Muscle of back (tissue), 11 donors: Measurements from ENCODE around the gene SDC1. TPM values are rescaled to one million over a fixed set of nuclear protein-coding genes. Genes with fewer than 3 reads are reported as not detected.
"Not testable (repeated sequence)": the region's sequence is repeated elsewhere in the genome, so short reads cannot be mapped to it uniquely, and the experiment has no call there.

ENCODE experiments used
- DNase-seq, 3 donors: peaks; one replicate each; pipeline versions ENCODE4 v3.0.0 to v3.0.0-alpha.2; 2013
- polyA plus RNA-seq, 10 donors: library from polyadenylated mRNA; unstranded; fragments of 120-200 nt; gene quantifications; one replicate each; pipeline ENCODE4 v1.2.1, GENCODE V29; 2013; ENCODE audit not compliant: insufficient read length in 10 of 10

Gene SDC1
- polyA plus RNA-seq, 10 donors: 2.2 to 49.1 (median 7.1) TPM

GRCh38 chr2:20198796-20199632 is 25.9 kb downstream of the SDC1 start:
- DNase-seq: no peak

- DNase-seq: no peak
Observed at GRCh38 chr2:20198001-20198400, 26.9 kb downstream of the SDC1 start.

- DNase-seq: no peak
Observed at GRCh38 chr2:20197192-20197591, 27.7 kb downstream of the SDC1 start.

- peak in 1 of 3 donors; percentile 66 for DNase-seq
Observed at GRCh38 chr2:20196657-20197161, 28.2 kb downstream of the SDC1 start.

- DNase-seq: no peak
Observed at GRCh38 chr2:20196053-20196656, 28.8 kb downstream of the SDC1 start.

GRCh38 chr2:20195431-20196033 is 29.4 kb downstream of the SDC1 start:
- no peak for DNase-seq

- not testable (repeated sequence) for DNase-seq
Observed at GRCh38 chr2:20195016-20195411, 29.9 kb downstream of the SDC1 start.

GRCh38 chr2:20194097-20195015 is 30.6 kb downstream of the SDC1 start:
- DNase-seq: no peak

GRCh38 chr2:20193185-20193584 is 31.7 kb downstream of the SDC1 start:
- no peak for DNase-seq

GRCh38 chr2:20192781-20193180 is 32.1 kb downstream of the SDC1 start:
- no peak for DNase-seq

GRCh38 chr2:20191714-20192569 is 33.0 kb downstream of the SDC1 start:
- no peak for DNase-seq

GRCh38 chr2:20190876-20191713 is 33.8 kb downstream of the SDC1 start:
- DNase-seq: no peak

- DNase-seq: no peak
Observed at GRCh38 chr2:20190170-20190569, 34.8 kb downstream of the SDC1 start.

- DNase-seq: no peak
Observed at GRCh38 chr2:20189299-20189931, 35.5 kb downstream of the SDC1 start.

- no peak for DNase-seq
Observed at GRCh38 chr2:20188851-20189250, 36.1 kb downstream of the SDC1 start.

GRCh38 chr2:20188201-20188600 is 36.7 kb downstream of the SDC1 start:
- no peak for DNase-seq

- no peak for DNase-seq
Observed at GRCh38 chr2:20187331-20187730, 37.6 kb downstream of the SDC1 start.

- no peak for DNase-seq
Observed at GRCh38 chr2:20186855-20187187, 38.1 kb downstream of the SDC1 start.
